ENCODE measurements around the gene S100A11.
"Not testable (repeated sequence)": the region's sequence is repeated elsewhere in the genome, so short reads cannot be mapped to it uniquely, and the experiment has no call there.

Gene S100A11

DNA sequence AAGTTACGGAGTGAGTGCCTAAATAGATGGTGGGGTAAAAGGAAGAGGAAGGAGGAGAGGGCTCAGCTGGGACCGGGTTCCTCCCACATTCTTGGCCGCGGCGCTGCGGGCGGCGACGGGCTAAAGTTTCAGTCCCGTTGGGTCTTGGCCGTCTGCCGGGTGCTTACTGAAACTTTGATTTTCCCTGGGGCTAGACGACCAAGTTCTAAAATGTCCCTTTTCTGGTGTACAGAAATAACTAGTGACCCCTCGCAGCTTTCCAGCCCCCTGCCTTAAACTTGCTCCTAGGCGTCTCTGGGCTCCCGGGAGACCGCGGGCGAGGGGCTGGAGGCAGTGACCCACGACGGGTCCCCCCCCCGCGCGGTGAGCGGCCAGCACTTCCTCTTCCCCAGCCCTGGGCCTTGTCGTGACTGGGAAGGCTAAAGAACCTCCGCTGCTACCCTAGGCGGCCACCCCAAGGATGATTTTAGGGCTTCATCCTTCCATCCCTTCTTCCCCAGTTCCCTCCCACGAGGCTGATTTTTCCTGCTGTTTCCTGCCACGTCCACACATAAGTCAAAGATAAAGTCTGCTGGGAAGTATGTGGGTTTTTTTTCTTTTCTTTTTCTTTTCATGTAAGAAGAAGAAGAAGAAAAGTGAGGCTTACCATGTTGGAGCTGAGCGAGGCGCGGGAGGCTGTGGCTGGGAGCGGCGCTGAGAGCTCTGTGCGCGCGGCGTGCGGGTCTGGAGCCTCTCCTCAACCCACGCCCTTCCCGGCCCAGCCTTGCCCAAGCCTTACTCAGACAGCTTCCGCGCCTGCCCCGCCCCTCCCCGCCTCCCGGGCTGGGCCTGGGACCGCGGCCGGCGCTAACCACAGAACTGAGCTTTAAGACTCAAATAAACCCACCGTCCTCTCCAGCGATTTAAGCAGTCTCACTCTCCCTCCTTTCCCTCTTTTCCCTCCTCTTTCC, at the start of gene S100A11:
Gene S100A11, minus strand, starts transcription at position 738 of the 950 bp plus-strand sequence. Its CDS starts 89 bp downstream, at position 649.
- peak; percentile 78 for DNase-seq

- DNase-seq: no peak
Observed at GRCh38 chr1:152084853-152085252, 48.0 kb upstream of the S100A11 start.

- not testable (repeated sequence) for DNase-seq
Observed at GRCh38 chr1:152081026-152081425, 44.2 kb upstream of the S100A11 start.

DNA sequence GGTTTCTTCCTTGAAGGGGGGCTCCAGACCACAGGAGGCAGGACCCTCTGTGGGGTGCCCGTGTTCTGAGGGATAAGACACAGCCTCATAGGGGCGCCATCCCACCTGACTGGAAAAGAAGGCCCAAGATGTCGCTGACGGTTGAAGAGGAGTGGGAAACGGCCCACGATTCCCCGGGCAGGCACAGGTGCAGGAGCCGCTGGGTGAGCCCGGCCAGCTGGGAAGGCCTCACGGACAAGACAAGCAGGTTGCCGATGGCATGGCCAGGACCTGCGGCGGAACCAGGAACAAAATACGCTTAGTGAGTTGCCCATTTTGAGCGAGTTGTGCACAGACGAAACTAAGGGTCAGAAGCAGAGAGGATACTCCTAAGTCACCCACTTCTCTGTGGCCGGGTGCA, 43.7 kb upstream of the S100A11 start:
- not testable (repeated sequence) for DNase-seq

- DNase-seq: no peak
Observed at GRCh38 chr1:152078831-152079441, 42.1 kb upstream of the S100A11 start.

- no peak for DNase-seq
Observed at GRCh38 chr1:152072311-152072710, 35.5 kb upstream of the S100A11 start.

DNA sequence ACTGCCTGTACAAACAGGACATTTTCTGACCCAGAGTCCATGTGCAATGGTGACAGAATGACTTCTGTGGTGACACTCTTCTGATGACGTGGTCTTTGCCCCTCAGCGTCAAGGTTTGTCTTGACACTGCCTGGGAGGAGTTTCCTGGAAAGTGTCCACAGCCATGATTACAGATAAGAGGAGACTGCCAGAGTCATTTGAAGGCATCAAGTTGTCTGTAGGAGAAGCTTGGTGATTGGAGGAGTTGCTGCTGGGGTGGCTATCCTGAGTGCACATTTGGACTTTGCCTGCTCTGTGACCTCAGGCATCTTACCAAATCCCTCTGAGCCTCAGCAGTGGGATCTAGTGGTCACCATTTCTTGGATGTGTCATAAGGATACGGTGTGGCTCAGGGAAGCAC, 34.3 kb upstream of the S100A11 start:
- no peak for DNase-seq

DNA sequence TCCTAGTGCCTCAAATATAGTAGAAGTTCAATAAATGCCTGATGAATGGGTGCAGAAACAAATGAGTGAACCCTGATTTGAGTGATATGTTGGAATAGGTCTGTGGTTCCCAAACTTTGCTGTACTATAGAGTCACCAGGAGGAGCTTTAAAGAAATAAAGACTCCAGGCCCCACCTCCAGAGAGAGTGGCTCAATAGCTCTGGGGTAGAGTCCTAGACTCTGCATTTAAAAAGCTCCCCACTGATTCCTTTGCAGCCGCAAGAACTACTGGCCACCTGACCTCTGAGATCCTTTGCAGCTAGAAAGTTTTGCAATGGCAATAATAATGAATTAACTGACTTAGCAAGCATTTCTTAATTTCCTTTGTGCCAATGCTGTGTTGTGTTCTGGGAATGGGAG, 31.1 kb upstream of the S100A11 start:
- DNase-seq: no peak

DNA sequence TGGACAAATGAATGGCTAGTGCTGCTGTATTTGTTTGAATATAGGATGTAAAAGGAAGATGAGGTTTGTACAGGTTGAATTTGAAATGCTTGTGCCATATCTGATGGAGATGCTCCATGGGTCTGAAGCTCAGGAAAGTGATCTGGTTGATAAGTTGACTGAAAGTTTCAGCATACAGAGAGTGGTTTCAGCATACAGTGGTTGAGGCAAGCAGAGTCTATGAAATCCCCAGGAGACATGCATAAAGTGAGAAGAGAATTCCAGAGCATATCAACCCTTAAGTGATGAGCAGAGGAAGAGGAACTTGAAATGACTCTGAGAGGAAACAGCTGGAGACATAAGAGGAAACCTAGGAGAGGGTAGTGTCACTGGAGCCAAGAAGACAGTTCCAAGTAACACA, 30.3 kb upstream of the S100A11 start:
- no peak for DNase-seq

DNA sequence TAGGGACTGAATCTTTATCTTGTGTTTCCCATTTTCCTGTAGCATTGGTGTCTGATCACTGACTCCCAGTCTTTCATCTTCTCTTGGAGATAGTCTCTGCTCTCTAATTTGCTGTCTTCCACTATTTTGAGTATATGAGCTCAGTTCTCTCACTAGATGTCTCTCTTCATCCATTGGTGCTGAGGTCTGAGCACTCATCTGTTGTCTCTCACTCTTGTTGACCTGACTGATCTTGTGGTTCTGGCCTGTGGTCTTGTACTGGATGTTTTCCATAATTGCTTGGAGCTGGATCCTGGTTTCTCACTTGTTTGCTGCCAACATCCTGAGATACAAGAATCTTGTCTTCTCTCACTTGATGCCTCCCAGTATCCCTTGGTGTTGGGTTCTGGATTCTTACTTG, 25.1 kb upstream of the S100A11 start:
- DNase-seq: no peak

DNA sequence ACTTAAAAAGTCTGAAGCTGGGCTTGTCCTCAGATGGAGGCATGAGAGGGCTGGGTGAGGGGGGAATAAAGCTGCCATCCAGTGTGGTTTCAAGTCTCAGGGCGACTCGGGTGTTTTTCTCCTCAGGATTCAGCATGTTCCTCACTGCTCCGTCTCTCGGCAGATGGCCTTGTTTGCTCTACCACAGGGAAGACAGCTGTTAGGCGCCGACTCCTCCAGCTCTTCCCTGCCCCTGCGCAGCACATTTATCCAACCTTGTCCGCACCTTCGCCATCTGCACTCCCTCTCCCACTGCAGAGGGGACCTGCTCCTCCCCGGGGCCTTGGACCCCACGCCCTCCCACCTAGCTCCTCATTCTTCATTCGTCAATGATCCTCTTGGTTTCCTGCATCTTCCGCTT, 16.6 kb upstream of the S100A11 start:
- DNase-seq: no peak

- peak; percentile 65 for DNase-seq
Observed at GRCh38 chr1:152052606-152053005, 15.8 kb upstream of the S100A11 start.

DNA sequence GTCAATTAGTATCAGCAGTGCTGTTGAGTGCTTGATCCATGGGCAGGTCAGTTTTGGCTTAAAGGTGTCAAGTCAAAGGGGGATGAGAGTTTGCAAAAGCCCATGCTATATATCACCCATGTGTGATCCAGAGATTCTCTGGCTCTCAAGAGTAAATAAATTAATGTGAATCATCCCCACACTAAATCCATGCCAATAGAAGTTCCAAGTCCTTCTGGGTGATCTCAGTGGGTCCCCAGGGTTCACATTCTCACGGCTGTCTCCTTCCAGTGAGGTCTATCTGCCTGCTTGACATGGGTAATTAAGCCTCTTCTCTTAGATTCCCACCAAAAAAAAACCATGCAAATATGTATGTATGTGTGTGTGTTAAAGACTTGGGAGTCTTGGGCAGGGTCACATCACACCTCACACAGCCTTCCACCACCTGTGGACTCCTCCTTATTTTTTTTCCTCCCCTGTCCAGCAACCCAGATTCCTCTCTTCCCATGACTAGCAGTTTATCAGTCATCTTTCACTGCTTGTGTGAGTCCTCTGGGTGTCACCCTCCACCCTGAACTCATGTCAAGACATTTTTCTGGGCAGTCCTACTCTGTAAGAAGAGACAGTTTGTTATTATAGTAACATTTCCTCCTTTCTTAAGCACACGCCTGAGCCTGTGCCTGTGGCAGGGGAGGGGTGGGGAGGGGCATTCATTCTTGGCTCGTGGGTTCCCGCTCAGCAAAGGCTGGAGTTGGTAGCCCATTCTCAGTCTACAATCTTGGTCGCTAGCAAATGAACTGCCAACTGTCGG, 14.3 kb upstream of the S100A11 start:
- no peak for DNase-seq

DNA sequence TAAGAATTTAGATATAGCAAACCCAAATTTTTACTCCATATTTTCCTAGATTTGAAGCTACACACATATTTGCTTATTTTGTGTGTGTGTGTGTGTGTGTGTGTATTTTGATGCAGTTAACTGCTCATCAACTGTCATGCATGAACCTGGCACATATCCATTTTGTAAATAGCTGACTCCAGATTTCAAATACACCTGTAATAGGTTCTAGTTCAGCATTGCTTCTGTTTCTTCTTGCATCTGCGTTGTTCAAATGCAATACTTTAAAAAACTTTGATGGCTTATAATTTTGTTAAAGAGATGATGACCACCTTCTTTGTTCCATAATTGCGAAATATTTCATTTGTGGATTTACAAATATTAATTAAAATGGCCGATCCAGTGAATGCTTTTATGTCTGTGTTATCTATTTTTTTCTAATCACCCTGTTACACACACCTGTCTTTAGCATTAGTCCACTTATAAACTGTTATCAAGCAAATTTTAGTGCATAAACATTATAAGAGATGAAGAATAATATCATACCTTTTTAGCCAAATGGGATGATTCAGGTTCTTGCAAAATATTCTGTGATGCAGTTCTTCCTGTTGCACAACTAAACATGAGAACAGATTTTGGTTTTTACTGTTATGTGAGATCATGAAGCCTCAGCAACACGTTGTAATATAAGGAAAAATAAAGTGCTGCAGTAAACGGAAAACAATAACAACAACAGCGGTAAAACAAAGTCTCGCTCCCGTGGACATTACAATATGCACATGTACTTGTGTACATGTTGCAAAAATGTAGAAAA, 12.7 kb upstream of the S100A11 start:
- no peak for DNase-seq

DNA sequence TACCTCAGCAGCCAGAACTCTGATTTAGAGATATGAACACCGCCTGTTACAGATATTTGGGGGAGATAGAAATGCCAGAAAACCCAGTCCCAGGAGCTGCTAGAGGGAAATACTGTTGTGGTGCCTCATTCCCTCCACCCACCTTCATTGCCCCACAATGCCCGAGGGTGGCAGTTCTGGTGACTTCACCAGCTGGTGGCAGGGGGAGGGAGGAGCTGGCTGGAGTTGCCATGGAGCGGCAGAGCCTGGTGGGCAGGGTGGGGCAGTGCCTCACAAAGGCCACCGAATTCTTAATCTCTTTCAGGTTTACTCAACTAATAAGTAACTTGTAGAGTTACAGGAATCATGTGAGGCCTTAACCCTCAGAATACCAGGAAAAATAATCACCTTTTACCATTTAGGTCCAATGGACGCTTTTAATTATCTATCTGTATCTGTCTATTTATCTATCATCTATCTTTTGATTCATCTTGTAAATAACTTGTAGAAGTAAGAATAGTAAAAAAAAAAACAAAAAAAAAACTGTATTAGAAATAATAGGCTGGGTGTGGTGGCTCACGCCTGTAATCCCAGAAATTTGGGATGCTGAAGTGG, 11.7 kb upstream of the S100A11 start:
- peak; percentile 92 for DNase-seq

DNA sequence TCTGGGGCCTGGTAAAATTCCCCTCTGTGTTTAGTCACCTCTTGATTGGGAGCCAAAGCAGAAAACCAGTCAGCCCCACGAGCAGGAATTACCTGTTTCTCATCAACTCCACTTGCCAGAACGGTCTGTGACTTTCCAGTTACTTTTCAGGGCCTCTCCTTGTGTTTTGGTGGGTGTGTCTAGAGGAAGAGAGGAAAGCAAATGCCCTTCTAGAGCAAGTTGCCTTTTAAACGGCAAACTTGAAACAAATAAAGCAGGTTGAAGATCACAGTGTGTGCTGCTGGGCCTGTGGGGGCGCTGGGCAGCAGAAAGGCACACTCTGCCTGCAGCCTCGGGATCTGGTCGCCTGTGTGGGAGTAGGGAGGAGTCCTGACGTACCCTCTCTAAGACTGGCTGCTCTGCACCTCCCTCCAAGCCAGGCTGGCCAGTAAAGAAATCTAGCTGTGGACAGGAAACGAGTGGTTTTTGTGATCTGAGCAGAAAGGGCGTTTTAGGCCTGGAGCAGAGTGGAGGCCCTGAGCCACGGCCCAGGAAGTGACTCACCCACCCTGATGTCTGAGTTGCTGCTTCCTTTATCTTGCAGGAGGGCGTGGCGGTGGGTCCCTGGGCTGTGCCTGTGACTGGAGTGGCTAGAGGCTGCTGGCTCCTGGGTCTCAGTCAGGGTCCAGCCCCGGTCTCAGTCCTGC, 11.1 kb upstream of the S100A11 start:
- DNase-seq: peak; percentile 99

- DNase-seq: no peak
Observed at GRCh38 chr1:152047413-152047729, 10.6 kb upstream of the S100A11 start.

GRCh38 chr1:152044386-152044785, 7.6 kb upstream of the S100A11 start:
- no peak for DNase-seq

DNA sequence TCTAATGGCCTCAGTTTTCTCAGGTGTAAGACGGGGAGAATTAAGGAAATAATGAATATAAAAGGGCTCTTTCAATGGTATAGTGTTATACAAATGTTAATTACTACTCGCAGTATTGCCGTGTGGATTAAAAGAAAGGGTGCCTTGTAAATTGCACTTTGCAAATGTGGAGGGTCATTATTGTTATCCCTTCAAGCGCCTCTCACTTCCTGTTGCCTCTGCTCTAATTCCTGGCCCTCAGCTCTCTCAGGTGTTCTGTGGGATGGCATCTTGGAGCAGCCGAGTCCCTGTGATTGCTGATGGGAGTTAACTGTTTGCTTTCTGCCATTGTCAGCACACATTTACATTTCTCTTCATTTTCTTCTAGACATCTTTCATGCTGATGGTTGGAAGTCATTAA, 7.1 kb upstream of the S100A11 start:
- no peak for DNase-seq

DNA sequence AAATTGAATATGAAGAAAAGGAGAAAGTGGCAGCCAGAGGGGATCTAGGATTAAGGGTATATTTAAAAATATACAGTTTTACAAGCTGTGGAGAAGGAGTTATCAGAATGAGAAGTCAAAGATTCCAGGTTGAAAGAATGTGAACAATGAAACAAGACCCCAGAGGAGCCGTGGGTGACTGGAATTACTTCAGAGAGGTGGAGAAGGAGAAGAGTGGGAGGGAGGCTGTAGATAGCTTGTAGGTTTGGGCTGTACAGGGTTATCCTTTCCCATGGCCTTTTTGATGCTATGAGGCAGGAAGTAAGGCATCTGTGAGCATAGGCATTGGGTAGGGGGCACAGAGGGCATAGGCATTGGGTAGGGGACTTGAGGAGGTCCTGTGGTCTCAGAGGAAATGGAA, 5.2 kb upstream of the S100A11 start:
- no peak for DNase-seq

GRCh38 chr1:152039886-152040285, 3.1 kb upstream of the S100A11 start:
- DNase-seq: no peak

DNA sequence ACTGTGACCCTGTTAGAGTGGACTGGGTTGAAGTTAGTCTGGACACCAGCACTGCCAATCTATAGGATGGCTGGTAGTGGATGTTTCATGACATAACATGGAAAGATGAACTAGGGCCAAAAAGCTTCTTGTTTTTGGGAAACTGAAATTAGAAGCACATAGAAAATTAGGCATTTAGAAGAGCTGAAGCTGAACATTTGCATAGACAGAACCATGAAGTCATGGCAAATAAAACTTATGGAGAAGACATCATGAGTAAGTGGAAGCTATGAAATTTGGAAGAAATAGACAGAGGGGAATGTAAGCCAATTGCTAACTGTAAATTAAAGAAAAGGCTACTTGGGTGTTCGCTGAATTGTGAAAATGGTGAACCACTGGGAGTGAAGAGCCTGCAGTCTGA, 2.7 kb upstream of the S100A11 start:
- DNase-seq: no peak

All from kidney glomerular epithelial cell (primary cell).